Kidney epithelial cell (primary cell): Measurements from ENCODE around the gene TTR. TPM values are rescaled to one million over a fixed set of nuclear protein-coding genes. Genes with fewer than 3 reads are reported as not detected.

ENCODE experiments used
- DNase-seq: peaks from one replicate; pipeline ENCODE4 v3.0.0-alpha.2; 2010; ENCODE audit warnings: low read depth
- H3K27me3 ChIP-seq: 2 replicates; pipeline ENCODE4 v1.6.0; 2011; ENCODE audit warnings: low read length; ENCODE audit not compliant: control insufficient read depth, insufficient read depth
- H3K36me3 ChIP-seq: 2 replicates; pipeline ENCODE4 v1.5.1; 2011; ENCODE audit warnings: low read length; ENCODE audit not compliant: control insufficient read depth, insufficient read depth
- H3K4me3 ChIP-seq: 2 replicates; pipeline ENCODE4 v1.5.1; 2011; ENCODE audit warnings: low read depth, mild to moderate bottlenecking, control low read depth, low read length
- total RNA-seq: library from RNA; depleted of rRNA; stranded (reverse); fragments of >200 nt; gene quantifications from 2 replicates; pipeline ENCODE4 v1.2.3, GENCODE V29; 2015
- TF ChIP-seq, protein P1 (sequence below): IDR thresholded peaks from 2 replicates; pipeline ENCODE4 v1.5.1; 2011; ENCODE audit warnings: mild to moderate bottlenecking, moderate library complexity, low read length, control low read depth, inconsistent platforms; ENCODE audit not compliant: insufficient read depth, poor library complexity, severe bottlenecking

Gene TTR
- total RNA-seq = not detected in 2 replicates

DNA sequence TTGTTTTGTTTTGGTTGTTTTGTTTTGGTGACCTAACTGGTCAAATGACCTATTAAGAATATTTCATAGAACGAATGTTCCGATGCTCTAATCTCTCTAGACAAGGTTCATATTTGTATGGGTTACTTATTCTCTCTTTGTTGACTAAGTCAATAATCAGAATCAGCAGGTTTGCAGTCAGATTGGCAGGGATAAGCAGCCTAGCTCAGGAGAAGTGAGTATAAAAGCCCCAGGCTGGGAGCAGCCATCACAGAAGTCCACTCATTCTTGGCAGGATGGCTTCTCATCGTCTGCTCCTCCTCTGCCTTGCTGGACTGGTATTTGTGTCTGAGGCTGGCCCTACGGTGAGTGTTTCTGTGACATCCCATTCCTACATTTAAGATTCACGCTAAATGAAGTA lies at the start of gene TTR:
Gene TTR, plus strand, starts transcription at position 250 of the 400 bp plus-strand sequence. Its CDS starts 26 bp downstream, at position 276.
- no peaks in the 10 kb centered on the region for H3K36me3 ChIP-seq
- H3K4me3 ChIP-seq = no peak within 1 kb of the TSS
- no peaks in the 10 kb centered on the region for H3K27me3 ChIP-seq
- DNase-seq = no peak
- TF ChIP-seq, protein P1, sequence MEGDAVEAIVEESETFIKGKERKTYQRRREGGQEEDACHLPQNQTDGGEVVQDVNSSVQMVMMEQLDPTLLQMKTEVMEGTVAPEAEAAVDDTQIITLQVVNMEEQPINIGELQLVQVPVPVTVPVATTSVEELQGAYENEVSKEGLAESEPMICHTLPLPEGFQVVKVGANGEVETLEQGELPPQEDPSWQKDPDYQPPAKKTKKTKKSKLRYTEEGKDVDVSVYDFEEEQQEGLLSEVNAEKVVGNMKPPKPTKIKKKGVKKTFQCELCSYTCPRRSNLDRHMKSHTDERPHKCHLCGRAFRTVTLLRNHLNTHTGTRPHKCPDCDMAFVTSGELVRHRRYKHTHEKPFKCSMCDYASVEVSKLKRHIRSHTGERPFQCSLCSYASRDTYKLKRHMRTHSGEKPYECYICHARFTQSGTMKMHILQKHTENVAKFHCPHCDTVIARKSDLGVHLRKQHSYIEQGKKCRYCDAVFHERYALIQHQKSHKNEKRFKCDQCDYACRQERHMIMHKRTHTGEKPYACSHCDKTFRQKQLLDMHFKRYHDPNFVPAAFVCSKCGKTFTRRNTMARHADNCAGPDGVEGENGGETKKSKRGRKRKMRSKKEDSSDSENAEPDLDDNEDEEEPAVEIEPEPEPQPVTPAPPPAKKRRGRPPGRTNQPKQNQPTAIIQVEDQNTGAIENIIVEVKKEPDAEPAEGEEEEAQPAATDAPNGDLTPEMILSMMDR = no peak

DNA sequence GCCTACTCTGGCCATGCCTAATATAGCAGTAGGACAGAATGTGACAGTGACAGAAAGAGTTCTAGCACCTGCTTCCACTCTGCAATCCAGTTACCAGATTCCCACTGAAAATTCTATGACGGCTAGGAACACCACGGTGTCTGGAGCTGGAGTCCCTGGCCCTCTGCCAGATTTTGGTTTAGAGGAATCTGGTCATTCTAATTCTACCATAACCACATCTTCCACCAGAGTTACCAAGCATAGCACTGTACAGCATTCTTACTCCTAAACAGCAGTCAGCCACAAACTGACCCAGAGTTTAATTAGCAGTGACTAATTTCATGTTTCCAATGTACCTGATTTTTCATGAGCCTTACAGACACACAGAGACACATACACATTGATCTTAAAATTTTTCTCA lies 45.2 kb upstream of the TTR start:
- H3K4me3 ChIP-seq = no peak overlapping the region
- H3K27me3 ChIP-seq = no peaks in the 10 kb centered on the region
- TF ChIP-seq, protein P1 = no peak
- peak; percentile 5 for DNase-seq
- H3K36me3 ChIP-seq = peaks cover 3% of the 10 kb centered on the region

DNA sequence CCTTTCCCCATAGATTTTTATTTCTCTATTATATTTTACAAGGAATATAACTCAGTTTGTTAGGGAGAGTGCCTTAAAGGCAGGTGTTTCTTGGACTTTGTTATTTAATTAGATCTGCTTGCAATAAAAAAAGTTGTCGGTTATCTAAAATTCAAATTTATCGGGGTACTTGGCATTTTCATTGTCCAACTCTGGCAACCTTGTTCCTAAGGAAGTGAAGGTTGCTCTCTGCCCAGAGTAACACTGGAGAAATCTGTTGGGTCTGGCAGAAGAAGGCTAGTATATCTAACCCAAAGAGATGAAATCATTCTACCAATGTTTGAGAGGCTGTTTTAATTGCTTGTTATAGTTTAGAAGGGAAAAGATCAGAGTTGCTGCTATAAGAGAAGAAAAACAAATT lies 42.8 kb upstream of the TTR start:
- TF ChIP-seq, protein P1 = no peak
- Histone ChIP-seq H3K27me3 (no peaks in the 10 kb centered on the region), H3K4me3 (no peak overlapping the region), H3K36me3 (no peaks in the 10 kb centered on the region)
- no peak for DNase-seq

DNA sequence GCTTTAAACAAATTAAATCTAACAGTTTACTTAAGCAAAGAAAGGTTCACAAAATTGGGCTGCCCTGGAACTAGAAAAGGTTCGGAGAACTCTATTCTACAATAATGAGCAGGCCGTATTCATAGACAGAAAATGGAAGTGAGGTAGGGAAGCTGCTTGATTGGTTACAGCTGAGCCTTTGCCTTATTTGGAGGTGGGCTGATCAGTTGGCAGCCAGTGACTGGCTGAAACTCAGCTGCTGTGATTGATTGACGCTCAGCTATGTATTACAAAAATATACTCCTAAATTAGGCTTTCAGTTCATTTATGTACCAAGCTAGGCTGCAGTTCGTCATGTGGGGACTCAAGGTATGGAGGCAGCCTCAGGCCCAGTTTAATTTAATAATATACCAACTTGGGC lies 42.3 kb upstream of the TTR start:
- no peak overlapping the region for H3K4me3 ChIP-seq
- peaks cover 2% of the 10 kb centered on the region for H3K27me3 ChIP-seq
- TF ChIP-seq, protein P1 = no peak
- DNase-seq = no peak
- no peaks in the 10 kb centered on the region for H3K36me3 ChIP-seq

DNA sequence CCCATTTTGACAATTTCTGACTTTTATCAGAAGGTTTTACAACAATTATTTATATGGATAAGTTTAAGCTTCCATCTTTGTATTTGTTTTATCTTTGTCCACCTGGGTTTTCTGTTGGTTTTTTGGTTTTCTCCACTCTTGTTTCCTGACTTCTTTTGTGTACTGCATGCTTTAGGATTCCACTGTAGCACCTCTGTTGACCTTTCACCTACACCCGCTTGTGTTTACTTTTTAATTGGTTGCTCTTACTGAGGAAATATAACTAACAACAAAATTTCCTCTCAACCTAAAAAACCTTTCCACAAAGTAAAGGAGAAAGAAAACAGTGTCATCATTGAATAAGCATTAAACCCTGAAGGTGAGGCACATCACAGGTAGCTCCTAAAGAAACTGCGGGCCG lies 39.8 kb upstream of the TTR start:
- Histone ChIP-seq H3K27me3 (peaks cover 4% of the 10 kb centered on the region), H3K4me3 (no peak overlapping the region), H3K36me3 (no peaks in the 10 kb centered on the region)
- TF ChIP-seq, protein P1 = no peak
- no peak for DNase-seq

DNA sequence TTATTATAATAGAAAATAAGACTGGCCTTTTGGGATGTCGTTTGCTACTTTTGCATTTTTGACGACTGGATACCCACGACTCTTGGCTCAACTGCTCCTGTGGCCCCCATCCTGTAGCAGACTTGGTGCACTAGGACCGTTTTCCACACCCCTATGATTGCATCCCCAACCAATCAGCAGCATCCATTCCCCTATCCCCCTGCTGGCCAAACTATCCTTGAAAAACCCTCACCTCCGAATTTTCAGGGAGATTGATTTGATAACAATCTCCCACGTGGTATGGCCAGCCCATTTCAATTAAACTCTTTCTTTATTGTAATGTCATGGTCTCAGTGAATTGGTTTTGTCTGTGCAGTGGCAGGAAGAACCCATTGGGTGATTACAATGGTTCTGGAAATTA lies 37.9 kb upstream of the TTR start:
- TF ChIP-seq, protein P1 = peak; percentile 21
- H3K27me3 ChIP-seq = peaks cover 4% of the 10 kb centered on the region
- DNase-seq = no peak
- H3K36me3 ChIP-seq = no peaks in the 10 kb centered on the region
- H3K4me3 ChIP-seq = no peak overlapping the region
